Activated CD4-positive, alpha-beta T cell treated with anti-CD3 and anti-CD28 coated beads for 36 hours (primary cell): ENCODE data around the gene C19orf25. TPM values are rescaled to one million over a fixed set of nuclear protein-coding genes. Genes with fewer than 3 reads are reported as not detected.

Experiments used
- ATAC-seq: fragments of 200-7000 bp; cut with Tn5 transposase; one replicate; pipeline ENCODE4 v1.10.0; 2021; ENCODE audit warnings: mild to moderate bottlenecking, moderate library complexity
- CTCF ChIA-PET: fragments of 350-600 bp; sonication (Branson Sonifier 250); formaldehyde crosslinking; loops from one replicate; lab custom pipeline; 2021; ENCODE audit warnings: antibody characterized with exemption; lab: Charles Lee
- POLR2A ChIA-PET: fragments of 350-600 bp; sonication (Branson Sonifier 250); formaldehyde crosslinking; loops from one replicate; lab custom pipeline; 2021; ENCODE audit warnings: antibody characterized with exemption, inconsistent platforms; lab: Charles Lee
- DNase-seq: peaks from one replicate; pipeline ENCODE4 v3.0.0-alpha.2; 2020
- H3K27ac Mint-ChIP-seq: one replicate; pipeline ENCODE4 v1.8.0; 2021; ENCODE audit warnings: mixed read lengths
- H3K27me3 Mint-ChIP-seq: one replicate; pipeline ENCODE4 v1.8.0; 2021; ENCODE audit warnings: mixed read lengths
- H3K36me3 Mint-ChIP-seq: one replicate; pipeline ENCODE4 v1.8.0; 2021; ENCODE audit warnings: low read depth, mixed read lengths
- H3K4me1 Mint-ChIP-seq: one replicate; pipeline ENCODE4 v1.8.0; 2021; ENCODE audit warnings: mixed read lengths
- H3K4me3 Mint-ChIP-seq: one replicate; pipeline ENCODE4 v1.8.0; 2021; ENCODE audit warnings: mild to moderate bottlenecking, moderate library complexity, mixed read lengths
- H3K9me3 Mint-ChIP-seq: one replicate; pipeline ENCODE4 v1.8.0; 2021; ENCODE audit warnings: low read depth, mixed read lengths
- intact Hi-C, 2 experiments: fragments of 100-400 bp; cut with DNase I in 1 of 2; cut with micrococcal nuclease in 1 of 2; formaldehyde crosslinking; loops; one replicate each; pipeline versions ENCODE4 v1.14.2 to v1.15.1; 2022 to 2024; cut with DNase I, micrococcal nuclease
- total RNA-seq, 2 experiments: library from RNA; stranded (reverse); gene quantifications; one replicate each; pipeline ENCODE4 v1.2.3, GENCODE V29; 2021

The C19orf25 gene
- total RNA-seq, 2 experiments from 2014 or later = 19.9 to 26.9 TPM

DNA sequence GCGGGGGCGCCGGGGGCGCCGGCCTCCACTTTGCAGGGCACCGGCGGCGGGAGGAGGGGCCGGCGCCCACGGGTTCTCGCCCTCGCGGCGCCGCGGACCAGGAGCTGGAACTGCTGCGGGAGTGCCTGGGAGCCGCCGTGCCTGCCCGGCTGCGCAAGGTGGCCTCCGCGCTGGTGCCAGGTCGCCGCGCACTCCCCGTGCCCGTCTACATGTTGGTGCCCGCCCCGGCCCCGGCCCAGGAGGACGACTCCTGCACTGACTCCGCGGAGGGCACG lies 11.9 kb downstream of the C19orf25 start:
- ATAC-seq (no peak), DNase-seq (no peak)
- no peaks in the 10 kb centered on the region for H3K36me3 Mint-ChIP-seq
- peaks cover 5% of the 10 kb centered on the region for H3K4me1 Mint-ChIP-seq
- POLR2A ChIA-PET = interaction anchor here (1.5 kb wide), 1 partner anchor 12 kb away, joined by 6 read pairs; no protein-coding TSS in a partner anchor
- H3K27ac Mint-ChIP-seq = no peak overlapping the region
- intact Hi-C loops = loop anchor here in 1 of 2 experiments (5.0 kb wide), 1 partner anchor 295 kb away; no protein-coding TSS in a partner anchor
- H3K27me3 Mint-ChIP-seq = peaks cover 3% of the 10 kb centered on the region
- H3K9me3 Mint-ChIP-seq = no peaks in the 10 kb centered on the region
- H3K4me3 Mint-ChIP-seq = no peak overlapping the region
- CTCF ChIA-PET = interaction anchor here (3.4 kb wide), 1 partner anchor 23 kb away, joined by 17 read pairs; no protein-coding TSS in a partner anchor

DNA sequence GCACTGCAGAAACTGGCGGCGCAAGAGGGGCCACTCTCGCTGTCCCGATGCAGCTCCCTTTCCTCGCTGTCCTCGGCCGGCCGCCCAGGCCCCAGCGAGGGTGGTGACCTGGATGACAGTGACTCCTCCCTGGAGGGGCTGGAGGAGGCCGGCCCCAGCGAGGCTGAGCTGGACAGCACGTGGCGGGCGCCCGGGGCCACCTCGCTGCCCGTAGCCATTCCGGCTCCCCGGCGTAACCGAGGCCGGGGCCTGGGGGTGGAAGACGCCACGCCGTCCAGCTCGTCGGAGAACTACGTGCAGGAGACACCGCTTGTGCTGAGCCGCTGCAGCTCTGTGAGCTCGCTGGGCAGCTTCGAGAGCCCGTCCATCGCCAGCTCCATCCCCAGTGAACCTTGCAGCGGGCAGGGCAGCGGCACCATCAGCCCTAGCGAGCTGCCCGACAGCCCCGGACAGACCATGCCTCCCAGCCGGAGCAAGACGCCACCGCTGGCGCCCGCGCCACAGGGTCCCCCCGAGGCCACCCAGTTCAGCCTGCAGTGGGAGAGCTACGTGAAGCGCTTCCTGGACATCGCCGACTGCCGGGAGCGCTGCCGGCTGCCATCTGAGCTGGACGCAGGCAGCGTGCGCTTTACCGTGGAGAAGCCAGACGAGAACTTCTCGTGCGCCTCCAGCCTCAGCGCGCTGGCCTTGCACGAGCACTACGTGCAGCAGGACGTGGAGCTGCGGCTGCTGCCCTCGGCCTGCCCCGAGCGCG lies 12.4 kb downstream of the C19orf25 start:
- ChIA-PET POLR2A (interaction anchor here (0.6 to 1.5 kb wide), 2 partner anchors 11 to 621 kb away, joined by 3 to 6 read pairs; no protein-coding TSS in a partner anchor), CTCF (interaction anchor here (3.4 kb wide), 1 partner anchor 22 kb away, joined by 17 read pairs; no protein-coding TSS in a partner anchor)
- intact Hi-C loops = loop anchor here in 1 of 2 experiments (5.0 kb wide), 1 partner anchor 296 kb away; no protein-coding TSS in a partner anchor
- Mint-ChIP-seq H3K27me3 (peaks cover 3% of the 10 kb centered on the region), H3K9me3 (no peaks in the 10 kb centered on the region), H3K4me1 (peaks cover 5% of the 10 kb centered on the region), H3K4me3 (no peak overlapping the region), H3K27ac (no peak overlapping the region), H3K36me3 (no peaks in the 10 kb centered on the region)
- ATAC-seq = no peak
- DNase-seq = no peak

DNA sequence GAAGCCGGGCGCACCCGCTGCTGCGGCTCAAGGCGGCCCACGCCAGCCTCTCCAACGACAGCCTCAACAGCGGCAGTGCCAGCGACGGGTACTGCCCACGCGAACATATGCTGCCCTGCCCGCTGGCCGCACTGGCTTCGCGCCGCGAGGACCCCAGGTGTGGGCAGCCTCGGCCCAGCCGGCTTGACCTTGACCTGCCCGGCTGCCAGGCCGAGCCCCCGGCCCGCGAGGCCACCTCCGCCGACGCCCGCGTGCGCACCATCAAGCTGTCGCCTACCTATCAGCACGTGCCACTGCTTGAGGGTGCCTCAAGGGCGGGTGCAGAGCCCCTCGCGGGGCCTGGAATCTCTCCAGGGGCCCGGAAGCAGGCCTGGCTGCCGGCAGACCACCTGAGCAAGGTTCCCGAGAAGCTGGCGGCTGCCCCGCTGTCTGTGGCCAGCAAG lies 13.0 kb downstream of the C19orf25 start:
- no peak for ATAC-seq
- Mint-ChIP-seq H3K27me3 (peaks cover 3% of the 10 kb centered on the region), H3K9me3 (no peaks in the 10 kb centered on the region), H3K4me1 (peaks cover 3% of the 10 kb centered on the region), H3K36me3 (no peaks in the 10 kb centered on the region), H3K27ac (no peak overlapping the region), H3K4me3 (no peak overlapping the region)
- intact Hi-C loops = loop anchor here in 1 of 2 experiments (5.0 kb wide), 1 partner anchor 296 kb away; no protein-coding TSS in a partner anchor
- ChIA-PET POLR2A (interaction anchor here (1.5 kb wide), 1 partner anchor 10 kb away, joined by 6 read pairs; no protein-coding TSS in a partner anchor), CTCF (interaction anchor here (1.0 to 3.4 kb wide), 2 partner anchors 13 to 21 kb away, joined by 3 to 17 read pairs; no protein-coding TSS in a partner anchor)
- DNase-seq = no peak

DNA sequence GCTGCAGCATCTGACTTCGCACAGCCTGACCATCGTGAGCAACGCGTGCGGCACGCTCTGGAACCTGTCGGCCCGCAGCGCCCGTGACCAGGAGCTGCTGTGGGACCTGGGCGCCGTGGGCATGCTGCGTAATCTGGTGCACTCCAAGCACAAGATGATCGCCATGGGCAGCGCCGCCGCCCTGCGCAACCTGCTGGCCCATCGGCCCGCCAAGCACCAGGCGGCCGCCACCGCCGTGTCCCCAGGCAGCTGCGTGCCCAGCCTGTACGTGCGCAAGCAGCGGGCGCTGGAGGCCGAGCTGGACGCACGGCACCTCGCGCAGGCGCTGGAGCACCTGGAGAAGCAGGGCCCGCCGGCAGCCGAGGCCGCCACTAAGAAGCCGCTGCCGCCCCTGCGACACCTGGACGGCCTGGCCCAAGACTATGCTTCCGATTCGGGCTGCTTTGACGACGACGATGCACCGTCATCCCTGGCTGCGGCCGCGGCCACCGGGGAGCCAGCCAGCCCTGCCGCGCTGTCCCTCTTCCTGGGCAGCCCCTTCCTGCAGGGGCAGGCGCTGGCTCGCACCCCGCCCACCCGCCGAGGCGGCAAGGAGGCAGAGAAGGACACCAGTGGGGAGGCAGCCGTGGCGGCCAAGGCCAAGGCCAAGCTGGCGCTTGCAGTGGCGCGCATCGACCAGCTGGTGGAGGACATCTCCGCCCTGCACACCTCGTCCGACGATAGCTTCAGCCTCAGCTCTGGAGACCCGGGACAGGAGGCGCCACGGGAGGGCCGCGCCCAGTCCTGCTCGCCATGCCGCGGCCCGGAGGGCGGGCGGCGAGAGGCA lies 13.6 kb downstream of the C19orf25 start:
- DNase-seq = peak; percentile 63
- POLR2A ChIA-PET = no interaction called here

DNA sequence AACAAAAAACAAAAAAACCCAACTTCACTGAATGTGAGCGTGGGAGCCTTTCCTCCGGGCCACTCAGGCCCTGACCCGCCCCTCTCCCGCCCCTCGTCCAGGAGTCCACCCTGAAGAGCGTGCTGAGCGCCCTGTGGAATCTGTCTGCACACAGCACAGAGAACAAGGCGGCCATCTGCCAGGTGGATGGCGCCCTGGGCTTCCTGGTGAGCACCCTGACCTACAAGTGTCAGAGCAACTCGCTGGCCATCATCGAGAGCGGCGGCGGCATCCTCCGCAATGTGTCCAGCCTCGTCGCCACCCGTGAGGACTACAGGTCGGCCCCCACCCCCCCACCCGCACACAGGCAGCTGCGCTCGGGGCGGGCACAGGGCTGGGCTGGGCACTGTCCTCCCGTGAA lies 17.2 kb downstream of the C19orf25 start:
- Mint-ChIP-seq H3K4me1 (peaks cover 3% of the 10 kb centered on the region), H3K27ac (no peak overlapping the region), H3K27me3 (peaks cover 12% of the 10 kb centered on the region), H3K9me3 (no peaks in the 10 kb centered on the region), H3K4me3 (no peak overlapping the region), H3K36me3 (no peaks in the 10 kb centered on the region)
- ChIA-PET CTCF (no interaction called here), POLR2A (interaction anchor here (0.7 kb wide), 1 partner anchor 384 kb away, joined by 4 read pairs; no protein-coding TSS in a partner anchor)
- DNase-seq (no peak), ATAC-seq (no peak)
- intact Hi-C loops = no loop called here

More for the DNA sequence above, 13.6 kb downstream of the C19orf25 start:
- Mint-ChIP-seq H3K27ac (no peak overlapping the region), H3K27me3 (peaks cover 3% of the 10 kb centered on the region), H3K4me3 (no peak overlapping the region), H3K36me3 (no peaks in the 10 kb centered on the region), H3K9me3 (no peaks in the 10 kb centered on the region), H3K4me1 (peaks cover 3% of the 10 kb centered on the region)
- ATAC-seq = no peak
- intact Hi-C loops = loop anchor here in 1 of 2 experiments (5.0 kb wide), 1 partner anchor 297 kb away; no protein-coding TSS in a partner anchor
- CTCF ChIA-PET = interaction anchor here (0.6 to 3.4 kb wide), 3 partner anchors 13 to 287 kb away, joined by 3 to 17 read pairs (median 3); no protein-coding TSS in a partner anchor

DNA sequence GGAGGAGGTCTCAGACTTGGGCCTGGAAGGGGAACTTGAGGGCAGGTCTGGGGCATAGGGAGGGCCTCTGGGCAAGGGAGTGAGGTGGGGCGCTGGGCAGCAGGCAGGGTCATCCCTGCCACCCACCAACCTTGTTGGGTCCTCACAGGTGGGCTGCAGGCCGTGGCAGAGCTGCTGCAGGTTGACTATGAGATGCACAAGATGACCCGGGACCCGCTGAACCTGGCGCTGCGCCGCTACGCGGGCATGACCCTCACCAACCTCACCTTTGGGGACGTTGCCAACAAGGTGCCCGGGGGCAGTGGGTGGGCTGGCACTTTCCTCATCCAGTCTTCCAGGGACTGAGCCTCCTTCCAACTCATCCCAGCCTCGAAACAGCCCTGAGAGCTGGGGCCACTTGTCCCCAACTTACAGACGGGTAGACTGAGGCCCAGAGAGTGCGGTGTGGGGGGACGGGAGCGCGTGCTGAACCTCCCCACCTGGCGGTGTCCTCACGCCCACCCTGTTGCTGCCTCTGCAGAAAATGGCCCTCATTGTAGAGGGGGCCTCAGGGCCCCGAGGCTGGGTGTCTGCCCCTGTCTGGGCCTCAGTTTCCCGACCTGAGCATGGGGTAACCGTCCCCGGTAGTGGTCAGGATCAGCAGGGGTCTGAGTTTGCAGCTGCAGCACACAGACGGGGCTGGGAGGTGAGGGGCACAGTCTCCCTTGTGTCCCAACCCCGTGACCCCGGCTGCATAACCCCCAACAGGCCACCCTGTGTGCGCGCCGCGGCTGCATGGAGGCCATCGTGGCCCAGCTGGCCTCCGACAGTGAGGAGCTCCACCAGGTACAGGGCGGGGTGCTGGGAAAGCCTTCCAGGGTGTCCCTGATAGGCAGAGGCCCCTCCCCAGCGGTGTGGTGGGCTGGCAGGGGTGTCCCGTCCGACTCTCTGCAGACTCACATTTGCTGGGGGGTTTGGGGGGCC lies 18.7 kb downstream of the C19orf25 start:
- H3K27me3 Mint-ChIP-seq = peaks cover 16% of the 10 kb centered on the region
- no peak overlapping the region for H3K4me3 Mint-ChIP-seq
- peaks cover 9% of the 10 kb centered on the region for H3K4me1 Mint-ChIP-seq
- CTCF ChIA-PET = no interaction called here
- ATAC-seq (no peak), DNase-seq (no peak)
- POLR2A ChIA-PET = no interaction called here
- no peaks in the 10 kb centered on the region for H3K9me3 Mint-ChIP-seq
- intact Hi-C loops = no loop called here
- no peaks in the 10 kb centered on the region for H3K36me3 Mint-ChIP-seq
- no peak overlapping the region for H3K27ac Mint-ChIP-seq

DNA sequence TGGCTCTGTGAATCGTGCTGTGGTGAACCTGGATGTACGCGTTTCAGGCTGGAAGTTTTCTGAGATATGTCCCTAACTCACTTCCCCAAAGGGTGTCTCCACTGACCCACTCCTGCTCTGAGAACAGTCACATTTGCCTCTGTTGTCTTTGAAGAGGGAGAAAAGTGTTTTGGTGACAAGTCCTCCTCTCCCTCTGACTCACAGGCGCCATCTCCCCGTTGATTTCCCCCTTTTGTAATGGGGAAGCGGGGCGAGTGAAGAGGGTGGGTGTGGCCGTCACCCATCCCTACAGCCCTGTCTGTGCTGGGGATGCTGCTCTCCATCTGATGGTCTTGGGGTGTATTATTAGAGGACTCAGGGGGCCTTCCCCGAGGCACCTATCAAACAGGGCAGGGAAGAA lies 19.5 kb downstream of the C19orf25 start:
- intact Hi-C loops = no loop called here
- Mint-ChIP-seq H3K4me1 (peaks cover 12% of the 10 kb centered on the region), H3K27me3 (peaks cover 19% of the 10 kb centered on the region), H3K9me3 (no peaks in the 10 kb centered on the region), H3K36me3 (no peaks in the 10 kb centered on the region), H3K4me3 (no peak overlapping the region), H3K27ac (no peak overlapping the region)
- DNase-seq (no peak), ATAC-seq (no peak)
- ChIA-PET CTCF (no interaction called here), POLR2A (no interaction called here)

DNA sequence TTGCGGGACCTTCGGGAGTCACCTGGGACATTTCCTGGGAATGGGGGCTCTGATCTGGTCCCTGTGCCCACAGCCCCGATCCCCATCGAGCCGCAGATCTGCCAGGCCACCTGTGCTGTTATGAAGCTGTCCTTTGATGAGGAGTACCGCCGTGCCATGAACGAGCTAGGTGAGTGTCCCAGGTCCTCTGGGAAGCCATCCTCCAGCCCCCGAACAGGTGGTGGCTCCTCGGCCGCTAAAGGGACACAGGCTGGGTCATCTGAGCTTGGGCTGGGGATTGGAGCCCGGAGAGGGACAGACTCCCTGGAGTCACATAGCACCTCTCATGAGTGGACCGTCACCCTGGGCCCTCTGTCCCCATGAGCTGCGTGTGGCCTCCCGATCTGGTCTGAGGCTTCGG lies 21.1 kb downstream of the C19orf25 start:
- DNase-seq (no peak), ATAC-seq (no peak)
- CTCF ChIA-PET = interaction anchor here (1.5 to 2.0 kb wide), 2 partner anchors 11 to 13 kb away, joined by 3 to 10 read pairs; no protein-coding TSS in a partner anchor
- intact Hi-C loops = no loop called here
- Mint-ChIP-seq H3K27me3 (peaks cover 26% of the 10 kb centered on the region), H3K4me1 (peaks cover 12% of the 10 kb centered on the region), H3K9me3 (no peaks in the 10 kb centered on the region), H3K4me3 (no peak overlapping the region), H3K27ac (no peak overlapping the region), H3K36me3 (no peaks in the 10 kb centered on the region)
- POLR2A ChIA-PET = interaction anchor here (0.6 kb wide), 1 partner anchor 14 kb away, joined by 5 read pairs; no protein-coding TSS in a partner anchor

DNA sequence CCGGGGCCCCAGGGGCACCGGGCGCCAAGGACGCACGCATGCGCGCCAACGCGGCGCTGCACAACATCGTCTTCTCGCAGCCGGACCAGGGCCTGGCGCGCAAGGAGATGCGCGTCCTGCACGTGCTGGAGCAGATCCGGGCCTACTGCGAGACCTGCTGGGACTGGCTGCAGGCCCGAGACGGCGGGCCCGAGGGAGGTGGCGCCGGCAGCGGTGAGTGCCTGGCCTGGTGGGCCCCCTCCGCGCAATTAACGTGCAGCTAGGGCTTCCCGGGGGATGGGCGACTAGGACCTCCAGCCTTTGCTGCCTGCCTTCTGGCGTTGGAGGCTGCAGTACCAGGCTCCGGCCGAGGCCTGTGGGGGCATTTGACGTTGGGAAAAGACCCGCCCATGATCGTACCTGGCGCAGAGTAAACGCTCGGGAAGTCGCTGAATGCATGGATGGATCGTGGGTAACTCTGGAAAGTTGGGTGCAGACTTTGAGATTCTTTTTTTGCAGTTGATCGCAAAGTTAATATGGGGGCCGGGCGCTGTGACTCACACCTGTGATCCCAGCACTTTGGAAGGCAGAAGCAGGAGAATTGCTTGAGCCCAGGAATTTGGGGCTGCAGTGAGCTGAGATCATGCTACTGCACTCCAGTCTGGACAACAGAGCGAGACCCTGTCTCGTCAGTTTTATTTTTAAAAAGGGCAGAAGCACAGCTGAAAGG lies 21.8 kb downstream of the C19orf25 start:
- intact Hi-C loops = no loop called here
- CTCF ChIA-PET = interaction anchor here (1.5 to 2.0 kb wide), 2 partner anchors 12 kb away, joined by 3 to 10 read pairs; no protein-coding TSS in a partner anchor

More for the DNA sequence above, 21.8 kb downstream of the C19orf25 start:
- DNase-seq = no peak
- Mint-ChIP-seq H3K27me3 (peaks cover 28% of the 10 kb centered on the region), H3K36me3 (no peaks in the 10 kb centered on the region), H3K9me3 (no peaks in the 10 kb centered on the region), H3K4me3 (no peak overlapping the region), H3K4me1 (peaks cover 12% of the 10 kb centered on the region), H3K27ac (no peak overlapping the region)
- no peak for ATAC-seq
- POLR2A ChIA-PET = interaction anchor here (0.6 kb wide), 1 partner anchor 14 kb away, joined by 5 read pairs; no protein-coding TSS in a partner anchor
